Umbilical cord (tissue), 2 donors: ENCODE measurements around the gene SCGB2A2. TPM values are rescaled to one million over a fixed set of nuclear protein-coding genes. Genes with fewer than 3 reads are reported as not detected.

Experiments used
- DNase-seq: peaks from one replicate; pipeline ENCODE4 v3.0.0-alpha.2; 2015; ENCODE audit warnings: low spot score
- total RNA-seq: library from RNA; depleted of rRNA; stranded (reverse); fragments of >200 nt; gene quantifications from one replicate; pipeline ENCODE4 v1.2.3, GENCODE V29; 2014; ENCODE audit warnings: low replicate concordance; ENCODE audit not compliant: insufficient read depth

SCGB2A2 gene
- total RNA-seq, result 0.48 TPM

DNA sequence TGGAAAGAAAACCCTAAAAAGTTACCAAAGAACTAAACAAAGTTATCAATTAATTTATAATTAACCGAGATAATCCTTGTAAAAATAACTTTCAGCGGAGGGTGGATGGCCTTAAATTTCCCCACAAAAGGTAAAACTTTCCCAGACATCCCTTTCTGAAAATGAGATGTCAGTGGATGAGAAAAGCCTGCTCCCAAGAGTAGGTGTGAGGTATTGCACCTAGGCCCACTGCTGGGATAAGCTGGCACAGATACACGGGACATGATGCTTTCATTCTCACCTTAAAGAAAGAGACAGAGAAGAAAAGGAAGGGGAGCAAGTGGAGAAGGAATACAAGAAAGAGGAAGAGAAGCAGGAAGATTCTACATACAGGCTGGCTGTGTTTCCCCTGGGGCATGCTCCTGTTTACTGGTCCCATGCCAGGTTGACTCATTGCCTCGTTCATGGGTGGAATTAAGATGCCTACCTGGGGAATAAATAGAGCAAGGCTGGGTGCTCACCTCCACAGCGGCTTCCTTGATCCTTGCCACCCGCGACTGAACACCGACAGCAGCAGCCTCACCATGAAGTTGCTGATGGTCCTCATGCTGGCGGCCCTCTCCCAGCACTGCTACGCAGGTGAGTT, at the start of gene SCGB2A2:
TSS of gene SCGB2A2 (plus strand) at position 505 of the 625 bp plus-strand sequence. CDS start at position 564, 59 bp downstream.
- DNase-seq, result no peak

DNA sequence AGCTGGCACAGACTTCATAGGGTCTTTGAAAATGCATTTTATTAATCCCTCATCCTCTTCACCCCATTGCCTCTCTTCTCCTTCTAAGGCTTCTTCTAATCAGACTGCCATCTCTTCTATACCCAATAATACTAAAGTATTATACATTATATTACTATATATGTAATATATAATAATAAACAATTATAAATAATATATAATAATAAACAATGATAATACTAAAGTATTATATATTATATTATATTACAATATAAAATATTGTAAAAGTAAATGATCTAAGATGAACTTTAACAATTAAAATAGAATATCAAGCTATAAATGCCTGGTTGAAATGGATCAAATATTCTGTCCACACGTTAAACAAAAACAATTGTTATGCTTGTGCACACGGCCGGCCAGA, 48.5 kb upstream of the SCGB2A2 start:
- no peak for DNase-seq

DNA sequence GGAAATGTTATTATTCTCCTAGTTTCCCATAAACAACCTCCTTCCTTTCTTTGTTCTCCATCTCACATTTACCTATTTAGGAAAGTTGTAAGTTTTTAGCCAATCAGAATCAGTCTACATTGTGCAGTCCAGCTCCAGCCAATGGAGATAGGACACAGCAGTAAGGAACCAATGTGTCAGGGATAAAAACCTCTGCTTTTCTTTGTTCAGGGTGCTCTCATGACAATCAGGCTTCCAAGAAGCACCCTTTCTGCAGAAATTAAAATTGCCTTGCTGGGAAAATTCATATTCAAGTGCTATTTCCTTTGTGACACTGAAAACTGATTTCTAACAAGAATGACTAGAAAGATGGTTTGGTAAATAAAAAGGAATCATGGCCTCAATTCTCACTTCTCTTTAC, 46.9 kb upstream of the SCGB2A2 start:
- DNase-seq, result no peak

DNA sequence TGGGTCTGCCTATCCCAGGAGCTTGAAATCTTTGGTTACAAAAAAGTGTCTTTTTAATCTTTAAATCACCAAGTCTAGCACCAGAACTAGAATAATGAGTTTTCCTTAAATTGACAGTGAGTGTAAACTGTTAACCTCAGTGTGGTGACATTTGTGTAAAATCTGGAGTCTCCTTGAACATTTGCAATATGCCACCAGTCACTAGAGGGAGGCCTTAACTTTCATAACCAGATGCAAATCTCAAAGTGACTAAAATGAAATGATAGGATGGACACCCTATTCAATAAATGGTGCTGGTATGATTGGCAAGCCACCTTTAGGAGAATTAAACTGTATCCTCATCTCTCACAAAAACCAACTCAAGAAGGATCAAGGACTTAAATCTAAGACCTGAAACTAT, 36.2 kb upstream of the SCGB2A2 start:
- DNase-seq, result no peak

DNA sequence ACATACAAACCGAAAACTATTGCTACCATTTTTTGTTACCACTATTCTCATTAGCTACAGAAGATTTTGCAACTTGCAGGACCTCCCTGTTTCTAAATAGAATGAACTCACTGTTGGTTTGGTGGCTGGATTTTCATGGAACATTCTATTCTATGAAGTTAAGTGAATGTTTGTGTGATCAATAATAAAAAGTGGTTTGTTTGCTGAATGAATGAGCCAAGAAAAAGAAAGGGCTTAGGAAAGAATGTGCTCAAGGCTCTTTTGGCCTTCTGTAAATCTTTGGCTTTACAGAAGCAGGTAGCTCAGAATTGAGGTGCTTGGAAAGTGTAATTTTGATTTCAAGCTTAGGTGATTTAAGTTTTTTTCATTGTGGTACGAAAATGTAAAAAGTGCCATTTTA, 33.8 kb upstream of the SCGB2A2 start:
- DNase-seq, result no peak

DNA sequence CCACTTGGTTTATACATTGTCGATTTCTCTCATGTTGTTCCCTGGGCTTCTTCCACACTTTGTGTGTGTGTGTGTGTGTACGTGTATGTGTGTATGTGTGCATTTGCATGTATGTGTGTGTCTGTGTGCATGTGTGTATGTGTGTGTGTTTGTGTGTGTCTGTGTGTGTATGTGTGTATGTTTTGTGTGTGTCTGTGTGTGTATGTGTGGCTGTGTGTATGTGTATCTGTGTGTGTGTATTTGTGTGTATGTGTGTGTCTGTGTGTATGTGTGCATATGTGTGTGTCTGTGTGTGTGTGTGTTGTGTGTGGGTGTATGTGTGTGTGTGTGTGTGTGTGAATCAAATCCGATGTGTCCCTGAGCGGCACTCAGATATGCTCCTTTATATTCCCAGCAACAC, 32.5 kb upstream of the SCGB2A2 start:
- DNase-seq, result no peak

DNA sequence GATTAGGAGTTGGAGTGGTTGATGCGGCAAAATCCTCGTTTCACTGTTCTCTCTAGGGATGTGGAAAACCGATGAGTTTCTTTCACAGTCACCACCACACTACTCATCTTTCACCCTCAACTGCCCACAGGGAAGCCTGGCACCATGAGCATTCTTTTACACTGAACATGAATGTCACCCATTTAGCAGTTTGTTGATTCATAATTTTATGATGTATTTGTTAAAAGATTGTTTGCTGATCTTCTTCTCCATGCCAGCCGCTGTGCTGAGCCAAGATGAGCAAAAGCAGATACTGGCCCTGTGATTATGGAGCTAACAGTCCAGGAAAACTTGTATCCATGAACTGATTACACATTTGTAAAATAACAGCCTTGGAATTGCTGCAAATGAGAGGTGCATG, 31.8 kb upstream of the SCGB2A2 start:
- DNase-seq, result no peak

DNA sequence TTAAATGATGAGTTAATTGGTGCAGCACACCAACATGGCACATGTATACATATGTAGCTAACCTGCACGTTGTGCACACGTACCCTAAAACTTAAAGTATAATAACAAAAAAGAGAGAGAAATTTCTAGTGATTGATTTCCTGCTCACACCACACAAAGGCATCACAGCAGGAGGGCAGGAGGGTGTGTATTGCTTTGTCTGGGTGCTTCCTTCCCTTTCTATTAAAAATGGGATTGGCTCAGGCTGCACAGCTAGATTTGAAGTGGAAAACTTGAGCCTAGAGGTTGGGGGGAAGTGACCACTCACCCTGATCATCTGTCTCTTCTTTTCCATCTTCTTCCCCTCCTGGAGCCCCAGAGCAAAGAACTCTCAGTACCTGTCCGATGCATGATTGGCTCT, 28.9 kb upstream of the SCGB2A2 start:
- DNase-seq, result no peak

DNA sequence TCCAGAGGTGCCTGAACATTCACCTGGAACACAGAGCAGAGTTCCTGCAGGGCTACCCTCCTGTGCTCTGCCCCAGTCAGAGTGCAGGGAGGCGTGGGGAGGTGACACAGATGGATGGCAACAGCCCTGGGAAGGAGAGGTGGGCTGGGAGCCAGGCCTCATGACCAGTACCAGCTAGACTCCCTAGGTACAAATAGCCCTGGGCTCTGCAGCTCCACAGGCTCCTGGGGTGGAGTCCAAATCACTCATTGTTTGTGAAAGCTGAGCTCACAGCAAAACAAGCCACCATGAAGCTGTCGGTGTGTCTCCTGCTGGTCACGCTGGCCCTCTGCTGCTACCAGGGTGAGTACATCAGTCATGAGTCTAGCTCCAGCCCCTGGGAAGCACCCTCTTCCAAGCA, 27.9 kb upstream of the SCGB2A2 start, which contains the start of gene SCGB1D2:
TSS of gene SCGB1D2 (plus strand) at position 219 of the 400 bp plus-strand sequence. CDS start at position 288, 69 bp downstream.
- no peak for DNase-seq

DNA sequence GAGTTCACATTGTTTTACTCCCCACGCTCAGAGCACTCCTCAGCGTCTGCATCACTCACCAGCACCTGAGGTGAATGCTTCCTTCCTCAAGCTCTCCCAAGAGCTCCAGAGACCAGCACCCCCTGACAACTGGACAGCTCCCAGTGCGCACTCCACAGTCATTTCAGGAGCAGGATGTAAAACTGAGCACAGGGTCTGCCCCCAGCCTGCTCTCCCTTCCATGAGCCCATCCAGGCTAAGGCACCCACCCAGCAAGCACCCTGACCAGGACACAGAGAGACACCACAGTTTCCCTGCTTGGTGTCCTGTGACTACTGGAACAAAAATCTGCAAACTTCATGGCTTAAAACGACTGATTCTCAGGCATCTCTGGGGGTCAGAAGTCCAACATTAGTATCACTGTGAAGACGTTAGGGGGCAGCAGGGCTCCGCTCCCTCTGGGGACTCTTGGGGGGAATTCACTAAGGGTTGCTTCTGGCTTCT, 24.6 kb upstream of the SCGB2A2 start:
- peak; percentile 42 for DNase-seq

DNA sequence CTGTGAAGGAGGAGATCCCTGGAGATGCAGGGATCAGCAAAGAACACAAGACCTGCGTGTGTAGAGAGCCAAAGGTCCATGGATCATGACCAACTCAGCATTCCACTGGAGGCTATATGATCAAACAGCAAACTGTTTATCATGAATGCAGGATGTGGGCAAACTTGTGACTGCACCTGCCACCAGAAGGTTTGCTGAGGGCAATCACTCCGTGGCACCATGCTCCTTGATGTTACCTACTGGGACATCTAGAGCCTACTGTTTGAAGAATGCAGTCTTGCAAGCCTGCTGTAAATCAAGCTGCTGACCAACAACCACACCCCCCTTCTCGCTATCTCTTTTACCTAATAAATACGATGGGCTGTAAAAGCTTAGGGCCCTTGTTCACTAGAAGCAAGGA, 18.3 kb upstream of the SCGB2A2 start:
- DNase-seq, result no peak

DNA sequence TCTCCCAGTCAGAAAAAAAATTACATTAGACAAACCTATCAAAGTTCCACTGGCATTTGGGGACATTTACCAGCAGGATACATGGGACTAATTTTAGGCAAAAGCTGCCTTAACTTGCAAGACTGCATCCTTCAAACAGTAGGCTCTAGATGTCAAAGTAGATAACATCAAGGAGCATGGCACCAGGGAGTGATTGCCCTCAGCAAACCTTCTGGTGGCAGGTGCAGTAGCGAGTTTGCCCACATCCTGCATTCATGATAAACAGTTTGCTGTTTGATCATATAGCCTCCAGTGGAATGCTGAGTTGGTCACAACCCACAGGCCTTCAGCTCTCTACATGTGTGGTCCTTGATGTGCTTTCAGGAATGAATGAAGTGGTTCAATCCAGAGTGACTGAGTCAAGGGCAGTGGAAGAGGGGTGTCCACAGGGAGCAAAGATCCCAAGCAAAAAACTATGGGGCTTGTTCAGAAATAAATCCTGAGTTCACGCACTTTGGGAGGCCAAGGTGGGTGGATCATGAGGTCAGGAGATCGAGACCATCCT, 15.9 kb upstream of the SCGB2A2 start:
- no peak for DNase-seq

DNA sequence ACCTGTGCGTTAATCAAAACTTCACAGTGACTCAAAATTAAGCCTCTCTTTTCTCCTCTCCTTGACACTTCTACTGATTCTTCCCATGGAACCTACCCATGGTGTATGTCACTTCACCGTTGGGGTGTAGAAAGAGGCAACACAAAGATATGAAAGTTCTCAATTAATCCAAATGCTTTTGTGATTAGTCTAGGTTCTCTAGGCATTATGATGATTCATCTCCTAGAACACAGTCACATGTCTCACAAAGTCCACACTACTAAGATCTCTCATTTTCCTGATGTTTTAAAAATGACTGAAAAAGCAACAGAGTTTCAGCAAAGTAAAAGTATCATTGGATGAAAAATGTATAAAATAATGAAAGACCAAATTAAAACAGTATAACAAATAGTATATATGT, 13.7 kb upstream of the SCGB2A2 start:
- no peak for DNase-seq

DNA sequence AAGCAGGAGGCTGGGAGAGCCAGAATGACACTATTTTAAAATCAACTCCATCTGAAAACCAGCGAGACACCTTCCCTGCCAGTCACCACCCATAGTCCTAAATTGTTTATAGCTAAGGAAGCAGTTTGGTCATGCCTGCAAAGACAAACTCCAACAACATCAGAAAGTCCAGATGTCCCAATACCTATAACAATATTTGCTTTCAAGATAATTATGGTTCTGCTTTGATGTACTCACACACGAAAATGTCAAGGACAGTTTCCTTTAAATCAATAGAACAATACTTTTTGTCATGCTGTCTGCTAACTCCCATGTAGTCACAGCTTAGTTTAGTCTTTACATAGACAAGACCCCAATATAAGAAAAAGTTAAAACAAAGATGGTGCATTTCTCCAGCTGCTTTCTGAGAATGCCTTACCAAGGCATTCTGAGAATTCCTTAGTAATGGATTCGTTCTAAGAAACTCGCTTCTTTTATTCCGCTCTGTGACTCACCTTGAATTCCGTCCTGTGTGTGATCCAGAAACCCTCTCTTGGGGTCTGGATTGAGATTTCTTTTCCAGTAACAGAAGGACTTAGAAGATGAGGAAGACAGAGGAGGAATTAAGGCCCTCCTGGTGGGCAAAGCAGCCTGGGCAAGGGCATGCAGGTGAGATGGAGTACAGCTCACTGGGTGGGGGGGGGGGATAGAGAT, 9.6 kb upstream of the SCGB2A2 start:
- no peak for DNase-seq

DNA sequence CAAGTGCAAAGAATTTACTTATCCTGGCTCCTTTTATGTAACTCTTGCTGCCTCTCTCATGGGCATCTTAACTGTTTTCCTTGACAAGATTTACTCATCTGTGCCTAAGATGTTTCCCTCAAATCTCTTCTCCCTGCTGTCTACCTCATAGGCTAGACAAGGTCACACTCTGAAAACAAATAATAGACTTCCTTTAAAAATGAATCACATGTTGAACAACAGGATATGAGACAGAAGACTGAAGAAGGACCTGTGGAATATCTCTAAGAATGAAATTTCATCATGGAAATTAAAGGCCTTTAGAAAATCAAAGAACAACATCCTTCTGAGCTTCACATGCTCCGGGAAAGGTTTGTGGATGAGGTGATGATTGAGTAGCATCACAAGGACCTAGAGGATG, 6.0 kb upstream of the SCGB2A2 start:
- no peak for DNase-seq

DNA sequence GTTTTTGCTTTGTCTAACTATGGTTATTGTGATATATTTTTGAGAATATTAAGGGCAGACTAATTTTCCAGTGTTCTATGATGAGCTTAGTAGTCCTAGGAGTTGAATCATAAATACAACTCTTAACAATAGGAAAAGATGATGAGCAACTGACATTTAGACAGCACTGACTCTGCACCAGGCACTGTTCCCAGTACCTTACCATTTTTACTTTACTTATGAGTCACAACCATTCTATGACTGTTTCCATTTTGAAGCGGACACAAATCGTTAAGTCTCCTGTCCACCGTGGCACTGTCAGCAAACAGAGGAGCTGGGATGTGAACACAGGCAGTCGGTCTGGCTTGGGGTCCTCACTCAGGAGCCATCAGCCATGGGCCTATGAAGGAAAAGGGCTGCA, 3.4 kb upstream of the SCGB2A2 start:
- no peak for DNase-seq

DNA sequence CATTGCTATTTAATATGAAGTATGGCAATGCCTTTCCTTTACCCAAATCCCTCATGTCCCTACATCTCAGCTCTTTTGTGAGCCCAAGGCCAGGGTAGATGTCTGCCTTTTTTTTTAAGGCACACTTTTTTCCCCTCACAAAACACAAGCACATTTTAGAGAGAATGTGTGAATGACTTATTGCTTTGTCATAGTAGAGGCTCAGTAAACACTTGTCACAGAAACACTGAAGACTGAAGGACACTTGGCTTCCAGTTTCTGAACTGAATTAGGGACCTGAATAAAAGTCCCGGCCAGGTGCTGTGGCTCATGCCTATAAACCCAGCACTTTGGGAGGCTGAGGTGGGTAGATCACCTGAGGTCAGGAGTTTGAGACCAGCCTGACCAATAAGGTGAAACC, 2.9 kb upstream of the SCGB2A2 start:
- DNase-seq, result no peak

DNA sequence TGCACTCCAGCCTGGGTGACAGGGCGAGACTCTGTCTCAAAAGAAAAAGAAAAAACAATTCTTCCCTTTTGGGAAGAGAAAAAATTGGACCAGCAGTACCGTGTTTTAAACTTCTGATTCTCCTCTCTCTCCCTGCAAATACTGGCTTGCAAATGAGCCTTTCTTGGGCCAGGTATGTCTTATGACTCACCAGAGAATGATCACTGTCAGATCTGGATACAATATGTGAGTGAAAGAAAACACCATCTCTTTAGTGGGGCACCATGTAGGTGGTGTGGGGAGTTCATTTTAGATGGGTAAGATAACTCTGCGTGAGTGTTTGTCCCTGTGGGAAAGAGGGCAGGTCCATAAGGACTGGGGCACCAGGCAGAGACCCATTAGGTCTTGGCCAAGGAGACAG, 2.4 kb upstream of the SCGB2A2 start:
- no peak for DNase-seq

DNA sequence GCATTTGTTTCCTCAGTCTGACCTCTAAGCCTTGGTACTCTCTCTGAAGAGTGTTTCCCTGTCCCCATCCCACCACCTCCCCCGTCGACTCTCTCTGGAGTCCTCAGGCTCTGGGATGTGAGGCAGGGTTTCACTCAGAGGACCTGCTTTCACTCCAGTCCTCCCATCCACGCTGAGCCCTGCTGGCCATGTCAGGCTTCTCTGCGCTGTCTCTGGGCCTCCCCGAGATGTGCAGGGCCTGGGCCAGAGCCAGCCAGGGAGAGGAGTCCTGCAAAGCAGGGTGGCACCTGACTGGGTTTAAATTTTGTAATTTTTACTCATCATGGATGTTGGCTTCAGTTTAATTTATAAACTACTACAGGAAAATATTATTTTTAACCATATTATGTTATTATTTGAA, 3.3 kb downstream of the SCGB2A2 start:
- no peak for DNase-seq

DNA sequence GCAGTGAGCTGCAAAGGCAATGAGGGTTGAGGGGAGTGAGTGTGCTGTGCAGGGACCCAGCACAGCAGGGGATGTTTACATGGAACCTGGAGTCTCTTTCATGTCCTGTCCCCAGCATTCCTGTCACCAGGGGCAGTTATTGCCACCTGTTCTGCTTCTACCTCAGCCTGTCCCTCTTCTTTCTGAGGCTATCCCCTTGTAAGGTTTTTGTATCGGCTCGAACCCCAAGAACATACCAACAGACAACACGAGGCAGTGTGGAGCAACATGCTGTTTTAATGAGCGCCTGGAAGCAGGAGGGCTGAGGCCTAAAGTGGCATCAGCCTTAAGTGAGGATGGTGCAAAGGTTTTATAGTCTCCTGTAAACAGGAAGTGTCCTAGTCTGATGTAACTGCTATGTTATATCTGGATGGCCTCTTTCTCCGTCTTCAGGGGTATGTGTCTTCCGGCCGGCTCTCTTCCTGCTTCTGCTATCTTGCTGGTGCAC, 3.9 kb downstream of the SCGB2A2 start:
- no peak for DNase-seq

DNA sequence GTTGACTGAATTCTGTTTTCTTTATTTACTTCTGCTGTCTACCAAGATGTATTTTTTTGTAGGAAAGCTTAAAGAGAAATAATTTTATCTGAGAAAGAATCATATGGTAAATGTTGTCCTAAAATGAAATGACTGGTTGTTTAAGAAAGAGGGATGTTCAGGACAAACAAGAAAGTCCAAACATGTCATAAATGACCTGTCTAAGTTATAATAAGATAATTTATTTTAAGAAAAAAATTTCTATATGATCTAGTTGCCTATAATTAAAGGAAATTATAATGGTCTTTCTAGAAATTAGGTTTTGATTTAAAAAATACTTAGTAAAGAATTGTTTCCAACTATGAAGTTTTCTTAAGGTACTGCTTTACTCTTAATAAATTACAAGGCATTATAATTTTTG, 10.5 kb downstream of the SCGB2A2 start:
- DNase-seq, result no peak

DNA sequence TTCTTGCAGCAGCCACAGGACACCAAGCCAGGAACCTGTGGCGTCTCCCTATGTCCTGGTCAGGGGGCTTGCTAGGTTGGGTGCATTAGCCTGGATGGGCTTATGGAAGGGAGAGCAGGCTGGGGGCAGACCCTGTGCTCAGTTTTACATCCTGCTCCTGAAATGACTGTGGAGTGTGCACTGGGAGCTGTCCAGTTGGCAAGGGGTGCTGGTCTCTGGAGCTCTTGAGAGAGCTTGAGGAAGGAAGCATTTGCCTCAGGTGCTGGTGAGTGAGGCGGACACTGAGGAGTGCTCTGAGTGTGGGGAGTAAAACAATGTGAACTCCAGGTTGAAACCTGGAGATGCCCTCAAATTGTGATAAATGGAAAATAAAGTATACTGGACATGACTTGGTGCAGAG, 25.5 kb downstream of the SCGB2A2 start:
- peak; percentile 35 for DNase-seq

DNA sequence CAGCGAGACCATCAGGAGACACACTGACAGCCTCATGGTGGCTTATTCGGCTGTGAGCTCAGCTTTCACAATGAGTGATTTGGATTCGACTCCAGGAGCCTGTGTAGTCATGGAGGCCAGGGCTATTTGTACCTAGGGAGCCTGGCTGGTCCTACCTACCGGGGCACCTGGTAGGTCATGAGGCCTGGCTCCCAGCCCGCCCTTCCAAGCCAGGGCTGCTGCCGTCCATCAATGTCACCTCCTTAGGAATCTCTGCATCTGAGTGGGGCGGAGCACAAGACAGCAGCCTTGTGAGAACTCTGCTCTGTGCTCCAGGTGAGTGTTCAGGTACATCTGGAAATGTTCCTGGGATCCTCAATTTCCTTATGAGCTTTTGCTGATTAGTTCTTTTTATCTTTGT, 29.0 kb downstream of the SCGB2A2 start, which contains the start of gene SCGB1D4:
TSS of gene SCGB1D4 (minus strand) at position 101 of the 400 bp plus-strand sequence. CDS start at position 36, 65 bp downstream.
- no peak for DNase-seq
